Measurements from ENCODE around the gene ASPSCR1. TPM values are rescaled to one million over a fixed set of nuclear protein-coding genes. Genes with fewer than 3 reads are reported as not detected.

Gene ASPSCR1
- total RNA-seq, 4 donors from 2014 or later = 24.0 to 44.7 (median 32.0) TPM

- Histone ChIP-seq H3K27ac (no peak overlapping the region), H3K4me1 (peaks cover 12 to 34% of the 10 kb centered on the region in 2 donors), H3K36me3 (peaks cover 3 to 16% of the 10 kb centered on the region in 2 donors), H3K27me3 (peaks cover 10 to 14% (median 11%) of the 10 kb centered on the region in 3 donors), H3K4me3 (no peak overlapping the region), H3K9me3 (no peaks in the 10 kb centered on the region)
- TF ChIP-seq CTCF (IDR thresholded peaks at IDR 0.05 in 4 of 5, conservative IDR thresholded peaks at IDR 0.05 in 1 of 5) = no peak
- TF ChIP-seq POLR2A (IDR thresholded peaks at IDR 0.05) = no peak
- in situ Hi-C loops (cut with MboI; ENCODE audit: low sequenced_read_pairs in 4 of 4) = loop anchor here (10.0 to 25.0 kb wide), 2 partner anchors 105 to 123 kb away; no protein-coding TSS in a partner anchor
- DNase-seq (no peak), ATAC-seq (no peak)
- intact Hi-C loops (cut with DNase I; ENCODE audit: low total_unique reads) = no loop called here
Observed at GRCh38 chr17:82031885-82032627, 54.6 kb downstream of the ASPSCR1 start.

GRCh38 chr17:82033359-82034085 is 56.1 kb downstream of the ASPSCR1 start:
- H3K27ac ChIP-seq = no peak overlapping the region
- H3K36me3 ChIP-seq = peaks cover 3 to 16% of the 10 kb centered on the region in 2 donors
- intact Hi-C loops (cut with DNase I; ENCODE audit: low total_unique reads) = no loop called here
- H3K4me3 ChIP-seq = no peak overlapping the region
- peaks cover 12 to 40% of the 10 kb centered on the region in 2 donors for H3K4me1 ChIP-seq
- in situ Hi-C loops (cut with MboI; ENCODE audit: low sequenced_read_pairs in 4 of 4) = loop anchor here (10.0 to 25.0 kb wide), 2 partner anchors 104 to 121 kb away; no protein-coding TSS in a partner anchor
- ATAC-seq (no peak), DNase-seq (no peak)
- H3K9me3 ChIP-seq = no peaks in the 10 kb centered on the region
- TF ChIP-seq POLR2A (IDR thresholded peaks at IDR 0.05) (no peak), CTCF (IDR thresholded peaks at IDR 0.05 in 4 of 5, conservative IDR thresholded peaks at IDR 0.05 in 1 of 5) (no peak)
- H3K27me3 ChIP-seq = peaks cover 10 to 14% (median 11%) of the 10 kb centered on the region in 3 donors

DNA sequence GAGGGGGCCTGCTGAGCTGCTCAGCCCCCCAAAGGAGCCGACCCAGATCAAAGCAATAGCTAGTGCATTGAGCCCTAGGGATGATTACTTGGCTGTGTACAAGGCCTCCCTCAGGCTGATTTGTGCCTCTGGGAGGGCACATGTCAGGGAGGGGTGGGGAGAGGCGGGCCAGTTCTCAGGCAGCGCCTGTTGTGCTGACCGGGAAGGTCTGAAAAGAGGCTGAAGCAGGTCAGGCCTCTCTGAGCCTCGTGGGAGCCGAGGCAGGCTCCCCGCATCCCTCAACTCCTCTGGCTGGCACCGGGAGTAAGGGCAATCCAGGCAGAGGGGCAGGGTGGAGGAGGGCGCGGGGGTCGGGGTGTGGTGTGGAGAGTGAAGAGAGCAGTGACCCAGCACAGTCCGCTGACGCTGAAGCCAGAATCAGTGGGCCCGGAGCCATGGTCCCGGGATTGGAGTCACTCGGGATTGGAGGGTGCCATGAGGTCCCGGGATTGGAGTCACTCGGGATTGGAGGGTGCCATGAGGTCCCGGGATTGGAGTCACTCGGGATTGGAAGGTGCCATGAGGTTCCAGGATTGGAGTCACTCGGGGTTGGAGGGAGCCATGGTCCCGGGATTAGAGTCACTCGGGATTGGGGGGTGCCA is 57.1 kb downstream of the ASPSCR1 start:
- in situ Hi-C loops (cut with MboI; ENCODE audit: low sequenced_read_pairs in 4 of 4) (loop anchor here (10.0 to 25.0 kb wide), 2 partner anchors 103 to 120 kb away; no protein-coding TSS in a partner anchor), intact Hi-C loops (cut with DNase I; ENCODE audit: low total_unique reads) (loop anchor here (5.0 kb wide), 1 partner anchor 203 kb away; no protein-coding TSS in a partner anchor)

More for the DNA sequence above, 57.1 kb downstream of the ASPSCR1 start:
- no peak for DNase-seq
- ATAC-seq = no peak
- peaks cover 10 to 14% (median 11%) of the 10 kb centered on the region in 3 donors for H3K27me3 ChIP-seq
- no peak overlapping the region for H3K27ac ChIP-seq
- H3K4me1 ChIP-seq = peaks cover 12 to 40% of the 10 kb centered on the region in 2 donors
- H3K9me3 ChIP-seq = no peaks in the 10 kb centered on the region
- peaks cover 3 to 16% of the 10 kb centered on the region in 2 donors for H3K36me3 ChIP-seq
- TF ChIP-seq CTCF (IDR thresholded peaks at IDR 0.05 in 4 of 5, conservative IDR thresholded peaks at IDR 0.05 in 1 of 5) (no peak), POLR2A (IDR thresholded peaks at IDR 0.05) (no peak)
- no peak overlapping the region for H3K4me3 ChIP-seq
